Measurements from ENCODE around the gene WNK2.
"Not testable (repeated sequence)": the region's sequence is repeated elsewhere in the genome, so short reads cannot be mapped to it uniquely, and the experiment has no call there.

Gene WNK2

DNA sequence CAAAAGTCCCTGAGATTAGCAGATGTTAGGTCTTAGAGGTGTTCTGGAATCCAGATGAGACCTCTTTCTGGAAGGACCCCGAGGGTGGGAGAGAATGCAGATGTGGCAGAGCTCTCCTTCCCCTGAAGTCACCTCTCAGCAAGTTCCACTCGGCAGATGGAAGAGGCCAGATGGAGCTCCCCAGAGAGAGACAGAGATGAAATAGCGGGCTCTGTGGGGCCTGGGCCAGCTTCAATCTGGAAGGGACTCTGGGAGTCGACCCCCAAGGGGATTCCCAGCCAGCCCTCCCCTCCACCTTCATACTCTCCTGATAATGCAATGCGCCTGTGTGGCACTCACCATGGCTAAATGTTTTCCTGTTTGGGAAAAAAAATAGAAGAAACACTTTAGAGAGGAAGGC, 60.2 kb downstream of the WNK2 start:
- no peak for DNase-seq

DNA sequence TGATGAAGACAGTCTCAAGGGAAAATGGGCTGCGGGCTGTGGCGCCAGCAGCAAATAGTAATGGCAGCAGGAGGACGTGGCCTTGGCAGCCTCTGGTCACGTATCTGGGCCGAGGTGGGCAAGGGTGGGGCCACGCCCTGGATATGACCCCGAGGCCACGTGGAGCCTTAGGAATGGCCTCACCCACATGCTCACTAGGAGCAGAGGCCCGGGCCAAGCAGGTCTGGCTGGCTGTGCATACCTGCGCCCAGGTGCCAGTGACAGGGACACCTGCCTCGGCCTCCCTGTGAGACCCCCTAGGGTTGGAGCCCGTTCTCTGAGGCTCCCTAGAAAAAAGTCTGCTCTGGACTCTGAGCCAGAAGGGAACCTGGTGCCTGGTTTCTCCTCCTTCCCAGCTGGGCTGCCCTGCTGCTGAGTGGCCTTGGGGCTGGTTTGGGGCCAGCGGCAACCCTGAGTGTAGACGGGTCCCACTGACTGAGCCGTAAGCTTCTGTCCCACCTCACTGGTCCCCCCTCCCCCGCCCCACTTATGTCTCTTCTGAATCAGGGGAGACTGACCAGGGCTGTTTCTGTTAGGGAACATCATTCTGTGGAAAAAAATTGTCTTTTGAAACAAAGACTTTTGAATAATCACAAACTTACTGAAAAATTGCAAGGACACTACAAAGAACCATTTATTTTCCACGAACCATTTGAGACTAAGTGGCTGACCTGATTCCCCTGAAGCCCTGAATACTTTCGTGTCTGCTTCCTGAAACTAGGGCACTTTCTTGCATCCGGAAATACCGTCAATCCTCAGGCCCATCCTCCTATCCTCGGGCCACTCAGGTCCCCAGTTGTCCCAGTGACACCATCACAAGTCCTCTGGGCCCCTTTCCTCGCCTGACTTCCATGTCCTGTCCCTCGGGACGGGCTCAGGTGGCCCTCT, 60.8 kb downstream of the WNK2 start:
- DNase-seq, result no peak

DNA sequence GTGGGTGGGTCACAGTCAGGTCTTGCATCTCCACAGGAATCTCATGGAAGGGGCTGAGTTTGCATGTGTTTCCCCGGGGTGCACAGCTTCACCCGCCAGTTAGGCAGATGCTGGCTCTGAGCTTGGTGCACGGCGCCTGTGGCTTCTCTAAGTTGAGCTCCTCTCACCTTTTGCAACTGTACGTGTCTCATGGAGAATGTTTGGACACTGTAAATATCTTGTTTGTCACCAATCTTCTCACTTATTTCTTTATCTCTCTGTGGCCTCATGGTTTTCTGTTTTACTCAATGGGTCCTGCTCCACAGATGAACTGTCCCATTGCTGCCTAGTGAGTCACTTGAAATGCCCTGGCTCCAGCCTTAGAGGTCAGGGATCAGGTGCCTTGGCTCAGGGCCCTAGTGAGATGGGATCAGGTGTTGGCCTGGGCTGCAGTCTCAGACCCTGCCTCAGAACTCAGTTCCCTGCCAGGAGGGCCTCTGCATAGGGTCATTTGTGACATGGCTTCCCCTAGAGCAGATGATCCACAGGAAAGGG, 61.6 kb downstream of the WNK2 start:
- no peak for DNase-seq

GRCh38 chr9:93246111-93246510, 62.2 kb downstream of the WNK2 start:
- DNase-seq, result no peak

- no peak for DNase-seq
Measured at GRCh38 chr9:93246526-93246925, 62.6 kb downstream of the WNK2 start.

DNA sequence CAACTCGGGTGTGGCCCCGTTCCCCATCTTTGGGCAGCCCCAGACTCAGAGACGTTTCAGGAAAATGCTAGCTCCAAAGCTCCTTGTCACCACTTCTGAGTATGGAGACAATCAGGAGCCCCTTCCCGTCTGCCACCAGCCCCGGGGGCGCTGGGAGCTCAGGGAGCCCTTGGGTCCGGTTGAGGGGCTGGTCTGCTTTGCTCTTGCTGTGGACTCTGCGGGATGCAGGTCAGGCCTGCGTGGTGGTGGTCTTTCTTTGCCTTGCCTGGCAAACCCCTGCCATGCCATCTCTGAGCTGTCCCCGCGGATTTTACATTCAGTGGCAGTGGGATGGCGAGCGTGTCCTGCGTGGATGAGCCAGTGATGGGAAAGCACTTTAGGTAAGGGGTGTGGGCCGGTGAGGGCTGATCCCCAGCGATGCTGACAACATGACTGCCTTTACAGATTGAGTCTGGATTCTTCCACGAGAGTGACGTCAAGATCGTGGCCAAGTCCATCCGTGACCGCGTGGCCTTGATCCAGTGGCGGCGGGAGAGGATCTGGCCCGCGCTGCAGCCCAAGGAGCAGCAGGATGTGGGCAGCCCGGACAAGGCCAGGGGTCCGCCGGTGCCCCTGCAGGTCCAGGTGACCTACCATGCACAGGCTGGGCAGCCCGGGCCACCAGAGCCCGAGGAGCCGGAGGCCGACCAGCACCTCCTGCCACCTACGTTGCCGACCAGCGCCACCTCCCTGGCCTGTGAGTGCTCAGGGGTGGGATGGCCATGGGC, 63.3 kb downstream of the WNK2 start:
- DNase-seq, result no peak

GRCh38 chr9:93247892-93248291, 64.0 kb downstream of the WNK2 start:
- no peak for DNase-seq

DNA sequence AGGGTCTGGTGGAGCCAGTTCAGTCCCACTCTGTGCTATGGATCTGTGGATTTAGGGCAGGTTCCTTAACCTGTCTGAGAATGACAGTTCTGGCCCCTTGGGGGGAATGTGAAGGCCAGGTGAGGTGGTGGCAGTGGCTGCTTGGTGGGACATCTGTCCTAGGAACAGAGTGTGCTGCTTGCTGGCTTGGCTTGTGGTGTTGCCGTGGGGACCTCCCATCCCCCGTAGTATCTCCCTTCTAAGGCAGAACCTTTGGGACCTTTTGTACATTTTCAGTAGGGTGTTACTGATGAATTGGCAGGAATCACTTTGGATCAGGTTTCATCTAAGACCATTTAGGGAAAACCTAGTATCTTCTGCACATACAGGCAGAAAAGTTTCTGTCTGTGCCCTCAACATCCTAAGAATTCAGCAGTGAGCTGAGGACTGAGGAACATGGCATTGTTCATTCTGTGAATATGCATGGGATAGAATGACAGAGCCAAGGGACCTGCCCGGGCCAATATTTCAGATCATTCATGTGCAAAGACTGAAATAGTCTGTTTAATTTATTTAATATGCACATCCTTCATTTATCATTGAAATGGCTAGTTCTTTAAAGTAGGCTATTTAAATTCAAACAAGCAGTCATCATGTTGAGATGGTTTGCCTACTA, 64.6 kb downstream of the WNK2 start:
- no peak for DNase-seq

DNA sequence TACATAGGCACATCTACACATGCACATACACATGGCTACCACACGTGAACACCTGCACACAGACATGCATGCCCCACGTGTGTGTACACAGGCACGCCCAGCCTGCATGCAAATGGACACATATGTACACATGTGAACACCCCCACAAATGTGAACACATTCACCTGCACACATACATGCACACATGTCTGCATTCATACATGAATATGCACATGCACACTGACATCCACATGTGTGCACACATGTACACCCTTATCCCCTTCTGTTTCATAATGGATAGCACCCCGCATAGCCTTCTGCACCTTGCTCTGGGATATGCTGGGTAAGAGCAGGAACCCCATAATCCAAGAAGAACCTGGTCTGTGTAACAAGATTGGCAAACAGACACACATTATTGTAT, 66.2 kb downstream of the WNK2 start:
- DNase-seq, result no peak

DNA sequence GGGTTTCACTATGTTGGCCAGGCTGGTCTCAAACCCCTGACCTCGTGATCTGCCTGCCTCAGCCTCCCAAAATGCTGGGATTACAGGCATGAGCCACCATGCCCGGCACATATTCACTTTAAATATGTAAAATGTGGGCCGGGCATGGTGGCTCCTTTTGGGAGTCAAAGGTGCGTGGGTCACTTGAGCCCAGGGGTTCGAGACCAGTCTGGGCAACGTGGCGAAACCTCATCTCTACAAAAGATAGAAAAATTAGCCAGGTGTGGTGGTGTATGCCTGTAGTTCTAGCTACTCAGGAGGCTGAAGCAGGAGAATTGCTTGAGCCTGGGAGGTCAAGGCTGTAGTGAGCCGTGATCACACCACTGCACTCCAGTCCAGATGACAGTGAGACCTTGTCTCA, 67.4 kb downstream of the WNK2 start:
- not testable (repeated sequence) for DNase-seq

- DNase-seq, result no peak
Measured at GRCh38 chr9:93252116-93252780, 68.3 kb downstream of the WNK2 start.

- DNase-seq, result no peak
Measured at GRCh38 chr9:93252781-93253530, 69.0 kb downstream of the WNK2 start.

- no peak for DNase-seq
Measured at GRCh38 chr9:93253633-93254032, 69.7 kb downstream of the WNK2 start.

- DNase-seq, result no peak
Measured at GRCh38 chr9:93254061-93254481, 70.1 kb downstream of the WNK2 start.

DNA sequence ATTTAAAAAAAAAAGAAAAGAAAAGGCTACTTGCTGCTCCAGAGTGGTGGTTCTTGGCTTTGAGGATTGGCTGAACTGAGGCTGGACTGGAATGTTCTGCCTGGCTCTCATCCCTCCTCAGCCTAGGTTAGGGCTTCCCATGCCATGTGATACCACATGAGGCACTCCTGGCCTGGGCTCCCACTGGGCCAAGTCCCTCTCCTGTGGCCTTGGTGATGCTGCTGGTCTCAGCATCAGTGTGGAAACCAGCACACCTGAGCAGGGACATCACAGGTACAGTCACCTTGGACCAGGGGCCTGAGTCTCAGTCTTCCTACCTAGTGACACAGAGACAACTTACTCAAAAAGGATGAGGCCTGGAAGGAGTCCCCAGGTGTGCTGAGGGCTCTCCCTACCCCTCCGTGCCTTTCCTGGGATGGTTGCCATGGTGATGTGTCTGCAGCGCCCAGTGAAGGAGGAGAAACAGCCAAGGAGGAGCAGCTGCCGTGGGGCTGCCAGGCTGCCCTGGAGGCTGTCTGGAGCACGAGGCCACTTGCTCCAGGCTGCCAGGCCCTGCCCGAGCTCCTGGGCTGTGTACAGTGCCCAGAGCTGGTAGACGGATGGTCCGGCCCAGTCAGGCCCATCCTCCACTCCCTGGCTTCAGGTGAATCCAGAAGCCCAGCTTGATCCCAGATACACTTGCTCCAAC, 71.0 kb downstream of the WNK2 start:
- DNase-seq, result peak; percentile 46

- DNase-seq, result no peak
Measured at GRCh38 chr9:93255494-93255867, 71.5 kb downstream of the WNK2 start.

- no peak for DNase-seq
Measured at GRCh38 chr9:93255994-93256877, 72.3 kb downstream of the WNK2 start.

- no peak for DNase-seq
Measured at GRCh38 chr9:93256878-93257807, 73.2 kb downstream of the WNK2 start.

- no peak for DNase-seq
Measured at GRCh38 chr9:93257808-93258331, 73.9 kb downstream of the WNK2 start.
